ENCODE results near the gene CLK3.

- no peak for TF ChIP-seq CTCF (IDR thresholded peaks at IDR 0.05)
- TF ChIP-seq POLR2A (IDR thresholded peaks at IDR 0.05): no peak
Observed at GRCh38 chr15:74611834-74612233, 3.8 kb upstream of the CLK3 start.

Data from esophagus squamous epithelium (tissue), 4 donors.